NCI-H748 treated with DMSO at 0.1 percent for 48 hours (cell line): Measurements from ENCODE around the gene TPST1.
"Not testable (repeated sequence)": the region's sequence is repeated elsewhere in the genome, so short reads cannot be mapped to it uniquely, and the experiment has no call there.

Experiments used
- DNase-seq: peaks from one replicate; lab custom pipeline; 2025; lab: John Stamatoyannopoulos, UW

Gene TPST1

GRCh38 chr7:66204822-66205740, at the start of gene TPST1:
TSS of gene TPST1 (plus strand) at chr7:66205334. CDS start at chr7:66240426, 35,092 bp downstream.
- DNase-seq = peak; percentile 93

GRCh38 chr7:66156035-66156434, 49.1 kb upstream of the TPST1 start:
- not testable (repeated sequence) for DNase-seq

- DNase-seq = no peak
Measured at GRCh38 chr7:66157060-66157459, 48.1 kb upstream of the TPST1 start.

GRCh38 chr7:66162622-66163021, 42.5 kb upstream of the TPST1 start:
- DNase-seq = no peak

GRCh38 chr7:66163186-66163610, 41.9 kb upstream of the TPST1 start:
- DNase-seq = no peak

GRCh38 chr7:66164356-66164755, 40.8 kb upstream of the TPST1 start:
- DNase-seq = no peak

GRCh38 chr7:66167773-66168387, 37.3 kb upstream of the TPST1 start:
- peak; percentile 71 for DNase-seq

GRCh38 chr7:66169616-66170015, 35.5 kb upstream of the TPST1 start:
- no peak for DNase-seq

GRCh38 chr7:66170309-66171231, 34.6 kb upstream of the TPST1 start:
- DNase-seq = no peak

- DNase-seq = not testable (repeated sequence)
Measured at GRCh38 chr7:66172536-66173401, 32.4 kb upstream of the TPST1 start.

- no peak for DNase-seq
Measured at GRCh38 chr7:66173856-66174255, 31.3 kb upstream of the TPST1 start.

GRCh38 chr7:66175006-66175405, 30.1 kb upstream of the TPST1 start:
- DNase-seq = not testable (repeated sequence)

GRCh38 chr7:66176914-66177313, 28.2 kb upstream of the TPST1 start:
- no peak for DNase-seq

- no peak for DNase-seq
Measured at GRCh38 chr7:66178258-66178657, 26.9 kb upstream of the TPST1 start.

- no peak for DNase-seq
Measured at GRCh38 chr7:66181329-66181728, 23.8 kb upstream of the TPST1 start.

- no peak for DNase-seq
Measured at GRCh38 chr7:66181845-66182244, 23.3 kb upstream of the TPST1 start.

- DNase-seq = no peak
Measured at GRCh38 chr7:66182920-66183319, 22.2 kb upstream of the TPST1 start.

GRCh38 chr7:66183700-66184099, 21.4 kb upstream of the TPST1 start:
- no peak for DNase-seq

GRCh38 chr7:66185680-66186187, 19.4 kb upstream of the TPST1 start:
- DNase-seq = no peak

GRCh38 chr7:66186991-66187390, 18.1 kb upstream of the TPST1 start:
- no peak for DNase-seq

GRCh38 chr7:66187905-66188304, 17.2 kb upstream of the TPST1 start:
- DNase-seq = no peak
